Measurements from ENCODE around the gene TOMM70.
A peak's percentile ranks its signal among the peaks of the same experiment; 100 is the strongest.
"Not testable (repeated sequence)": the region's sequence is repeated elsewhere in the genome, so short reads cannot be mapped to it uniquely, and the experiment has no call there.

Gene TOMM70

GRCh38 chr3:100333970-100334487 is 66.9 kb downstream of the TOMM70 start:
- H3K4me3 Mint-ChIP-seq, result peak overlapping the region; percentile 80
- no peaks in the 10 kb centered on the region for H3K27me3 Mint-ChIP-seq (ENCODE audit: low read depth)
- H3K4me1 Mint-ChIP-seq (ENCODE audit: low read depth), result peaks cover 13% of the 10 kb centered on the region
- peaks cover 2% of the 10 kb centered on the region for H3K36me3 Mint-ChIP-seq (ENCODE audit: low read depth)
- peak overlapping the region; percentile 66 for H3K27ac Mint-ChIP-seq
- H3K9me3 Mint-ChIP-seq, result no peaks in the 10 kb centered on the region

- Mint-ChIP-seq H3K27me3 (ENCODE audit: low read depth) (no peaks in the 10 kb centered on the region), H3K27ac (no peak overlapping the region), H3K36me3 (ENCODE audit: low read depth) (peaks cover 2% of the 10 kb centered on the region), H3K4me3 (no peak overlapping the region), H3K9me3 (no peaks in the 10 kb centered on the region), H3K4me1 (ENCODE audit: low read depth) (peaks cover 13% of the 10 kb centered on the region)
These were observed 67.8 kb downstream of the TOMM70 start for GRCh38 chr3:100333051-100333450.

- Mint-ChIP-seq H3K4me3 (no peak overlapping the region), H3K27me3 (ENCODE audit: low read depth) (no peaks in the 10 kb centered on the region), H3K9me3 (peaks cover 9% of the 10 kb centered on the region), H3K4me1 (ENCODE audit: low read depth) (peaks cover 13% of the 10 kb centered on the region), H3K36me3 (ENCODE audit: low read depth) (peaks cover 9% of the 10 kb centered on the region), H3K27ac (no peak overlapping the region)
These were observed 69.2 kb downstream of the TOMM70 start for GRCh38 chr3:100331660-100332059.

GRCh38 chr3:100330651-100331050 is 70.2 kb downstream of the TOMM70 start:
- peaks cover 8% of the 10 kb centered on the region for H3K36me3 Mint-ChIP-seq (ENCODE audit: low read depth)
- H3K27ac Mint-ChIP-seq, result no peak overlapping the region
- peaks cover 9% of the 10 kb centered on the region for H3K9me3 Mint-ChIP-seq
- peaks cover 9% of the 10 kb centered on the region for H3K4me1 Mint-ChIP-seq (ENCODE audit: low read depth)
- H3K27me3 Mint-ChIP-seq (ENCODE audit: low read depth), result no peaks in the 10 kb centered on the region
- H3K4me3 Mint-ChIP-seq, result no peak overlapping the region

- Mint-ChIP-seq H3K9me3 (peaks cover 9% of the 10 kb centered on the region), H3K27me3 (ENCODE audit: low read depth) (no peaks in the 10 kb centered on the region), H3K27ac (no peak overlapping the region), H3K4me3 (no peak overlapping the region), H3K4me1 (ENCODE audit: low read depth) (peaks cover 2% of the 10 kb centered on the region), H3K36me3 (ENCODE audit: low read depth) (peaks cover 8% of the 10 kb centered on the region)
These were observed 70.9 kb downstream of the TOMM70 start for GRCh38 chr3:100329800-100330489.

GRCh38 chr3:100327377-100327776 is 73.5 kb downstream of the TOMM70 start:
- H3K27me3 Mint-ChIP-seq (ENCODE audit: low read depth); H3K4me3 Mint-ChIP-seq; H3K36me3 Mint-ChIP-seq (ENCODE audit: low read depth); H3K9me3 Mint-ChIP-seq; H3K27ac Mint-ChIP-seq; H3K4me1 Mint-ChIP-seq (ENCODE audit: low read depth): not testable (repeated sequence)

- no peaks in the 10 kb centered on the region for H3K4me1 Mint-ChIP-seq (ENCODE audit: low read depth)
- no peak overlapping the region for H3K27ac Mint-ChIP-seq
- H3K9me3 Mint-ChIP-seq, result peaks cover 9% of the 10 kb centered on the region
- peaks cover 8% of the 10 kb centered on the region for H3K36me3 Mint-ChIP-seq (ENCODE audit: low read depth)
- no peaks in the 10 kb centered on the region for H3K27me3 Mint-ChIP-seq (ENCODE audit: low read depth)
- no peak overlapping the region for H3K4me3 Mint-ChIP-seq
These were observed 75.1 kb downstream of the TOMM70 start for GRCh38 chr3:100325827-100326226.

- Mint-ChIP-seq H3K36me3 (ENCODE audit: low read depth) (peaks cover 14% of the 10 kb centered on the region), H3K27ac (no peak overlapping the region), H3K9me3 (peaks cover 9% of the 10 kb centered on the region), H3K4me1 (ENCODE audit: low read depth) (no peaks in the 10 kb centered on the region), H3K27me3 (ENCODE audit: low read depth) (no peaks in the 10 kb centered on the region), H3K4me3 (no peak overlapping the region)
These were observed 76.8 kb downstream of the TOMM70 start for GRCh38 chr3:100324044-100324443.

- H3K9me3 Mint-ChIP-seq, result no peaks in the 10 kb centered on the region
These were observed 80.9 kb downstream of the TOMM70 start for GRCh38 chr3:100319951-100320350.

GRCh38 chr3:100317912-100318311 is 83.0 kb downstream of the TOMM70 start:
- no peaks in the 10 kb centered on the region for H3K9me3 Mint-ChIP-seq
- no peaks in the 10 kb centered on the region for H3K27me3 Mint-ChIP-seq (ENCODE audit: low read depth)
- H3K36me3 Mint-ChIP-seq (ENCODE audit: low read depth), result peaks cover 11% of the 10 kb centered on the region
- H3K4me1 Mint-ChIP-seq (ENCODE audit: low read depth), result peaks cover 10% of the 10 kb centered on the region
- H3K27ac Mint-ChIP-seq, result peak overlapping the region; percentile 82
- H3K4me3 Mint-ChIP-seq, result peak overlapping the region; percentile 45

More at GRCh38 chr3:100319951-100320350, 80.9 kb downstream of the TOMM70 start:
- Mint-ChIP-seq H3K27me3 (ENCODE audit: low read depth) (no peaks in the 10 kb centered on the region), H3K4me1 (ENCODE audit: low read depth) (peaks cover 10% of the 10 kb centered on the region), H3K36me3 (ENCODE audit: low read depth) (peaks cover 11% of the 10 kb centered on the region), H3K4me3 (no peak overlapping the region), H3K27ac (no peak overlapping the region)

GRCh38 chr3:100316641-100317069 is 84.2 kb downstream of the TOMM70 start:
- H3K4me1 Mint-ChIP-seq (ENCODE audit: low read depth), result peaks cover 13% of the 10 kb centered on the region
- peak overlapping the region; percentile 42 for H3K27ac Mint-ChIP-seq
- H3K27me3 Mint-ChIP-seq (ENCODE audit: low read depth), result no peaks in the 10 kb centered on the region
- peaks cover 12% of the 10 kb centered on the region for H3K36me3 Mint-ChIP-seq (ENCODE audit: low read depth)
- H3K4me3 Mint-ChIP-seq, result peak overlapping the region; percentile 41
- no peaks in the 10 kb centered on the region for H3K9me3 Mint-ChIP-seq

Data from T-helper 1 cell treated with Interleukin-12 subunit alpha and Interleukin-12 subunit beta and Interleukin-4 antibody, amounts not matched to agents 30 μg/mL and 1 μg/mL, for 36 hours (primary cell).